OCI-M1 (cell line): ENCODE results near the gene RNF220.

Source experiments
- DNase-seq: peaks from one replicate; lab custom pipeline; 2025; lab: John Stamatoyannopoulos, UW

The RNF220 gene

DNA sequence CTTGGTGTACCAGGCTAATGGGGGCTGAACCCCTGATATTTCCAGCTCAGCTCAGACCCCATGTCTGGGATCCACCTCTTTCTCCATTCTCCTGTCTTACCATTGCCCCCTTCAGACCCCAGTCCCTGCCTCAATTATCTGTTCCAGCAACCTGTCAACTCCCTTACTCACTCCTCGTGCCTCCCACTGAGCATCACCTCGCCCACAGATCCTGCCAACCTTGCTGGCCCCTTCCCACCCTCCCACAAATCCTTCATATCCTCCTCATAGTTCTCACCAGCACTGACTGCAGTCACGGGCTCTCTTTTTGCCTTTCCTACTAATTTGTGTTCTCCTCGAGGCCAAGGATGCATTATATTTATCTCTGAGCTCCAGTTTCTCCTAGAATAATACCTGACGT lies 206.4 kb downstream of the RNF220 start:
- no peak for DNase-seq

DNA sequence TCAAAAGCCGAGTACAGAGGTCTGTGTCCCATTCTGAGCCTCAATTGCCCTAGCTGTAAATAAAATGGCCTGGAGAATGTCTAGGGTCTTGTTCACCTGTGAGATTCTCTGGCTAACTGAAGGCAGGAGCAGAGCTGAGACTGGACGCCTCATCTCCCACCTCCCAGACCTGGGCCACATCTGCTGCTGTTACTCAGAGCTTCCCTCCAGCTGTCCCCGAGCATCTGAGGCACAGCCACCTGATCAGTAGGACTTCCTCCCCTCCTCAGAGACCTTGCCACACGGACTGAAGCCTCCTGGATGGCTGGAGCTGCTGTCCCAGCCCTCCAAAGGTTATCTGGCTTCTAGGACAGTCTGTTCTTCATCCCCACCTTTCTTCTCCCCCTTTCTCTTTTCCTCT lies 206.8 kb downstream of the RNF220 start:
- DNase-seq = no peak

DNA sequence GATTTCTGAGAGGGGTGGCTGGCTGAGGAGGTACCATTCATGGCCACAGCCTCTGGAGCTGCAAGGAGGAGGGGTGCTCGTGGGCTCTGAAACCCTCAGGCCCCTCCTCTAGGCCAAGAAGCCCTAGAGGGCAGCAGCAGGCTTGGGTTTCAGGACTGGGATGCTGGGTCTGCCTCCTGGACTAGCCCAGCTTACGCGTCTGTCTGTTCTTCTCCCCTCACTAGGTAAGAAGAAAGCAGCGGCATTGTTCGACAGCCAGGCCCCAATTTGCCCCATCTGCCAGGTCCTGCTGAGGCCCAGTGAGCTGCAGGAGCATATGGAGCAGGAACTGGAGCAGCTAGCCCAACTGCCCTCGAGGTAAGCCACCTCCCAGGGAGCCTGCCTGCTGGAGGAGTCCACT lies 208.9 kb downstream of the RNF220 start:
- DNase-seq = no peak

DNA sequence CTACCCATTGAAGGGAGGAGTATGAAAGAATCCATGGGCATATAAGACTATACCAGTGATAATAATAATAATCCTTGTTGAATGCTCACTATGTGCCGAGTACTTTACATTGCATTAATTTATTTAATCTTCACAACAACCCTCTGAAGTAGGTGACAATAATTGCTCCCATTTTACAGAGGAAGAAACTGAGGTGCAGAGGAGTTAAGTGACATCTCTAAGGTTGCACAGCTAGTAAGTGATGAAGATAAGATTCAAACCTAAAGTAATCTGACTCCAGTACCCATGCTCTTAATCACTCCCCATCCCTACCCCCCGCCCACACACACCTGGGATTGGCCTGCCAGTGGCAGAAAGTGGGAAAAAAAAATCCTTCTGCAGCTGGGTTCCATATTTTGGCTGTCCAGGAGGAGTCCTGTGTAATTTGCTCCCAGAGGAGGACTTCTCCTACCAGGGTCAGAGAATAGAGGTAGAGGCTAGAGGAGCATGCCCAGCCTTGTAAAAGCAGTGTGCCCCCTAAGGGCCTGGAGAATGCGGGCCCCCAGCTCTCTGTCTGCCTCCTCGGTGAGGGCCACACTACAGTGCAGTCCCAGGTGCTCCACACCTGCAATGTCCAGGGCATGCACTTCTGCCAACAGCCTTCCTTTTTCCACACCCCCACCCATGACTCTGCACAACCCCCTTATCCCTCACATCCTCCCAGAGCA lies 211.4 kb downstream of the RNF220 start:
- no peak for DNase-seq

DNA sequence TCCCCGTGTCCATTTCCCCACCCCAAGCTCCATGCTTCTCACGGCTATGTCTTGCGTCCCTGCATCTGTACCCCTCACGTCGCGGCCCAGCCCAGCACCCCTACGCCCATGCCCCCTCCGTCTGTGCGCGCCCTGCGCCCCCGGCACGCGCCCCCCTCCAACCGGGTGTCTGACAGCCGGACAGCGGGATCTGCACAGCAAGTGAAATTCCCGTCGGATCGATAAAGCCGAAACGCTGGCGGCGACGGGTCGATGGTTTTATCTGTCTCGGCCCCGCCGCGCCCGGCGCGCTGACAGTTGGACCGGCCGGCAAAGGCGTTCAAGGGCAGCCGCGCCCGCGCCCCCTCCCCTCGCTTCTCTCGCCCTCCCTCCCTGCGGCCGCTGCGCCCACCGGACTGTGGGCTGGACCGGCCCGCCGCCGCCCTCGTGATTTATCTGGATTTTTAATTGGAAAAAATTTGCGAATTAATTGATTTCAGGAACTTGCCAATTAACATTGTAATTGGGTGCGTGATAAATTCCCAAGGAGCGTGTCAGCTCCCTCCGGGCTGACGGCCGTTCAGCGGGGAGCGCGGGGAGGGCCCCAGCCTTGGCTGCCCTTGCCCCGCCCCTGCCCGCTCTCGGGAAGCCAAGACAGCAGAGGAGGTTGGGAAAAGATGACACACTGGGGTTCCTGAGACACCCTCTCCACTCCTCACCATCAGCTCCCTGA lies 212.1 kb downstream of the RNF220 start:
- DNase-seq = no peak

DNA sequence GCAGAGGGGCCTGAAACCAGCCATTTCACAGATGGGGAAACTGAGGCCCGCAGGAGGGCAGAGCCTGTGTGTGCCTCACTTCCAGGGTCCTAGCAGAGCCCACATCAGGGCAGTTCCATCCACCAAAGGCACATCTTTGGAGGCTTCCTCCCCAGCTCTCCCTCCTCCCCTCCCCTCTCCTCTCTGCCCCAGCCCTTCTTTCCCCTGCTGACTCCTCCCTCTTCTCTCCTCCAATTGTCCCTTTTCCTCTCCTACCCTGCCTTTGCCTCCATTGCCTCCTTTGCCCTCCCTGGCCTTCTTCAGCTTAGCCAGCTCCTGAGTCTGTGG lies 212.6 kb downstream of the RNF220 start:
- DNase-seq = no peak

DNA sequence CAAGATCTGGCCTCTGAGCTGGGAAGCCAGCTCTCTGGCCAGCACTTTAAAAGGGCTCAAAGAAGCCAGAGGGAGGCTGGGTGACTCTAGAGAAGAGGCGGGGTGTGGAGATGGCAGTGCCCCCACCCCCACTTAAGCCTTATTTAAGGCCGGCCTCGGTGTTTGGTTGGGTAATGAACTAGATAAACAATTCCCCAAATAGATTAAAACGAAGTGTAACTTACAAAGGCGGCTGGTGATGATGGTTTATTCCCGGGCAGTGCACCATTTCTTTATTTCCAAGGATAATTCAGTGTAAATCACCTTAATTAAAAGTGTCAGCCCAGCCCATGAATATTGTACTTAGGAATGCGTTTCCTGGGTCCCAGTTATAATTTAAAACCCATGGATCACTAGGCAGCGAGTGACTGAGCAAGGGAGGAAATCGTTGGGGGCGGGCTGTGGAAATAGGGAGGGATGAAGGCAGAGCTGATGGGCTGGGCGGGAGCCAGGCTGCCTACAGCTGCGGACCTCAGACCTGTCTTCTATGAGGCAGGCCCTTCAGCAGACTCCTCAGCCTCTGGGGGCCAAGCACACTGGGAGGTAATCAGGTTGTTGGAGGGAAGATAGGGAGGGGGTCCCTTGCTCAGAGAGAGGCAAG lies 214.3 kb downstream of the RNF220 start:
- DNase-seq = no peak

DNA sequence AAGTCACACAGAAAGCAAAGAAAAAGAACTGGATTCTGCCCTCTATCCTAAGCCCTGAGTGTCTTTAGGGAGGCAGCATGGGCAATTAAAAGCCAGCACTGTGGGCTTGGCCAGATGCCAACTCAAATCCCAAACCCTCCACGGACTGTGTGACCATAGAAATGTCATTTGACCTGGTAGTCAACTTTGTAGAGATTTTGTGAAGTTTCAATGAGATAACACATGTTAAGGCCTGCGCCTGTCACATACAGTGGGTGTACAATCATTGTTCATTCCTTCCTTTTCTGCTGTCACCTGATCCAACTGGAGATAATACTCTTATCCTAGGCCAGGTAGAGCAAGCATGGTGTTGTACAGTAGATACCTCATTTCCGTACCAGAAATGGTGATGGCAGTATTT lies 215.0 kb downstream of the RNF220 start:
- peak; percentile 19 for DNase-seq

DNA sequence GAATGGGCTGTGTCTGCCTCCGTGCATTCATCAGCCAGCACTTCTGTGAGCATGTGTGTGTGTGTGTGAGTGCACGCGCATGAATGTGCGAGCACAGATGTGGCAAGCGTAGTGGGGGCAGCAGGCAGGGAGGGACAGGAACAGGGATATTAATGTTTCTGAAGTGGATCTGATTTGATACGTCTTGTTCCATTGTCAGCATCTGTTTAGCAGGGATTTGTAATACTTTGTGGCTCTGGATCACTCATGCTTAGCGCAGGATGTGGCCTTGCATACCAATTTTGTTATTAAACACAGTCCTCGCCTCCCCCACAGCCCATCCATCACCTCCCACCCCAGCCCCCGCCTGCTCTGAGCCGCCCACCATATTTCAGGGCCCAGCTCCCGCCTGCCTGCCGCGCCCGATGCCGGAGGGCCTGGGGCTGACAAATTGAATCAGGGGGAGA lies 216.8 kb downstream of the RNF220 start:
- DNase-seq = no peak

DNA sequence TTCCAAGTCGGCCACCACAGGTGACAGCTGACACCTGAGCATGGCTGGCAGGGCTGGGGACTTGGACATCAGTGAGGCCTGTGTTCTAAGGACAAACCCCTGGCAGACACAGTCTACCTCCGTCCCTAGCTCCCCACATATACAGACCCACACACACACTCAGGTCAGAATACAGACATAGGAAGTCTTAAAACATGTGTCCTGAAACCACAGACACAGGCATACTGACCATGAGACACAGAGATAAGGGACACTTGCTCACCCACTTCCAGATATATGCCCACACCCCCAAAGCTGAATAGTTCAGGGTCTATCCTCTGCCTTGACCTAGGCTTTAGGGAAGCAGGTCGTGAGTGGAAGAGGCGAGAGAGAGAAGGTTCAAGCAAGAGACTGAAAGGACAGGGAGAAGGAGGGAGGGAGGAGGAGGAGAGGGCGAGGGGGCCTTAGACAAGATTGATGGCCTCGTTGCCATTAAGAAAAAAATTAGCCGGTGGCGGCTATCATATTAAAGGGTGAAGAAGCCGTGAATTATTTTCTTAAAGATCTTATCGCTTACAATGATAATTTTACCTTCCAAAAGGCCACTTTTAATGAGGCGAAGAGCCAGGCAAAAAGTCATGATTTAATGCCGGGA lies 219.3 kb downstream of the RNF220 start:
- peak; percentile 52 for DNase-seq

DNA sequence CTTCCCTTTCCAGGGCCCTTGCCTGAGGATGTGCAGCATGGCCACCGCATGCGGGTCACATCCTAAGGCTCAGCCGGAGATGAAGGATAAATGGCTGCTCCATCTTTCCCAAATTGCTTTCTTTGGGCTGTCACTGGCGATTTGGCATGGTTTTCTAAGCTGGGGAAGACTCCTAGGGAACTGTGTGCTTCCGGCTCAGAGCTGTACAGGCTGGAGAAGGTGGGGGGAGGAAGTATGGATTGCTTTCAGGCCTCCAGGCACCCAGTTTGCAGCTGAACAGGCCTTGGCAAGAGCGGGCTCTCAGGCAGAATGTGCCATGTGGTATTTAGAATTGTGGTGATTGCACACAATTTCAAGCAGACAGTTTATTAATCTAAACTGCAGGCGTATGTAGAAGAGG lies 220.3 kb downstream of the RNF220 start:
- DNase-seq = no peak

DNA sequence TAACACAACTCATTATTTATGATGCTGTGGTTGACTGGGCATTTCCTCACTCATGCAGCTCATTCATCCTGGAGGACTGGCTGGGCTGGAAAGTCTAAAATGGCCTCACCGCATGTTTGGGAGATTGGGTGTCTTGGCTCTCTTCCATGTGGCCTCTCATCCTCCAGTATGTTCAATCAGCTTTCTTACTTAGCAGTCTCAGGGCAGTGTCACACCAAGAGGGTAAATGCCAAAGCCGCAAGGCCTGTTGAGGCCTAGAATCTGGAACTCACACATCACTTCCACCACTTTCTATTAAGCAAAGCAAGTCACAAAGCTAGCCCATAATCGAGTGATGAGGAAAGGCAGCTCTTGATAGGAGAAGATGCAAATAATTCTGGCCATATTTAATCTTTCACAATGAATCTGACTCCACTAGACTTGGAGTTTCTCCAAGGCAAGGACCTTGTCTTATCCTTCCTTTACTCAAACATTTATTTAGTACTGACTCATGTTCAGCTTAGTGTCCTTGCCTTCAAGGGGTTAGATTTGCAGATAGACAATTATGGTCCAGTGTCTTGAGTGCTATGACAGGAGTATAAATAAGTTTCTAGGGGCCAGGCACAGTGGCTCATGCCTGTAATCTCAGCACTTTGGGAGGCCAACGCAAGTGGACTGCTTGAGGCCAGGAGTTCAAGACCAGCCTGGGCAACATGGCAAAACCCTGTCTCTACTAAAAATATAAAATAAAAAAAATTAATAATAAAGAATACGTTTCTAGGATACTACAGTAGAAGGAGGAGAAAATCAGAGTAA lies 224.1 kb downstream of the RNF220 start:
- DNase-seq = no peak

DNA sequence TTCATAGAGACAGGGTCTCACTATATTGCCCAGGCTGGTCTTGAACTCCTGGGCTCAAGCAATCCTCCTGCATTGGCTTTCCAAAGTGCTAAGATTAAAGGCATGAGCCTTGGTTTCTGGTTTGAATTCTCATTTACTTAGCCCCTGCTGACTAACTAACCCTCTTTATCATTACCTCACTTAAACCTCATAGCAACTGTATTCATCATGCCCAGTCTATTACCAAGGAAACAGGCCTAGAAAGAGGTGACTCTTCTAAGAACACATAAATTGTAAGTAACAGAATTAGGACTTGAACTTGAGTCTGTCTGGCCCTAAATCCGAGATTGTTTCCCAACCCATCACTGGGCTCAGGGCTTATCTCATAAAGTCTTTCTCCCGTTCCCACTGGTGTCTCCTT lies 225.1 kb downstream of the RNF220 start:
- DNase-seq = no peak

DNA sequence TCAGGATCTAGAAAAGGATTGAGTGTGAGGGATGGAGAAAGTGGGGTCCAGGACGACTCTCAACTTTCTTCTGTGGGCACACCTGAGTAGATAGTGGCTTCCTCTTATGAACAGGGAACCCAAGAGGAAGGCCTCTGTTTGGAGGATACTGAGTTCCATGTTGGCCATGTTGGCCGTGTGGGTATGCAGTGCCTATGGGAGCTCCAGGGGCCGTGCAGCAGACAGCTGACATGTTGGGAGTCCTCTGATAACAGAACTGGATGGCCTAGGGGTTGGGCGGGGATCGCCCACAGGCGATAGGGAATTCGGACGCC lies 226.2 kb downstream of the RNF220 start:
- no peak for DNase-seq

DNA sequence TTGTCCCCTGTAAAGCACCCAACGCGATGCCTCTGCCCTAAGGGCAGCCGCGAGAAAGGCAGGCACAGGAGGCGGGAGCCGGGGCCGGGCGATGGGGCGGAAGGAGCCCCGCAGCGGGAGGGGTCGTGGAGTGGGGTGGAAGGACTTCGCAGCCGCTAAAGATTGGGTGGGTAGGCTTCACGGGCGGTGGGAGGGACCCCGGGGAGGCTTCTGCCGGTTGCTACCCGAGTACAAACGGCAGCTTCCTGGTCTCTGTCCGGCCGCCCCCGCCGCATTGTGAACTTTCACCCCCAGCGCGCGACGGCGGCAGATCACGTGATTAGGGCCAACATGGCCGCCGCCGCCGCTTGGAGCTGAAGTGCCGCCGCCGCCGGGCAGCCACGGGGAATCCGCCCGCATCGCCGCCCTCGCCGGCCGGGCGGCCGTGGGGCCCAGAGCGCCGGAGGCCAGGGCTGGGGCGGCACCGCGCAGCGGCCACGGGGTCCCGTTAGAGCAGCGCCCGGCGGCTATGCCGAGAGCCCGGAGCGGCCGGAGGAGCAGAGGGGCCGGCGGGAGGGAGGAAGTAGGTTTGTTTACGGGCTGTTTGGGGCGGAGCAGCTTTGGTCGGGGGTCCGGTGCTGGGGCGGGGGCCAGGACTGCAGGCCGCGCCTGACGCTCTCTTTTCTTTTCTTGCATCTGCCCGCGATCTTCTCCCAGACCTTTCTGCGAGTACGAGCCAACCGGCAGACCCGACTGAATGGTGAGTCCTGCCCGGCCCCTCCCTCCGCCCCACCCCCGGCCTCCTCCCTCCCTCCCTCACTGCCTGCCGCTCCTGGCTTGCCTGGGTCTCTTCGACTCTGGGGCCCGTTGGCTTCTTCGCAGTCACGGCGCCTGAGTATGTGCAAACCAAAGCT lies 226.8 kb downstream of the RNF220 start:
- DNase-seq = peak; percentile 90

DNA sequence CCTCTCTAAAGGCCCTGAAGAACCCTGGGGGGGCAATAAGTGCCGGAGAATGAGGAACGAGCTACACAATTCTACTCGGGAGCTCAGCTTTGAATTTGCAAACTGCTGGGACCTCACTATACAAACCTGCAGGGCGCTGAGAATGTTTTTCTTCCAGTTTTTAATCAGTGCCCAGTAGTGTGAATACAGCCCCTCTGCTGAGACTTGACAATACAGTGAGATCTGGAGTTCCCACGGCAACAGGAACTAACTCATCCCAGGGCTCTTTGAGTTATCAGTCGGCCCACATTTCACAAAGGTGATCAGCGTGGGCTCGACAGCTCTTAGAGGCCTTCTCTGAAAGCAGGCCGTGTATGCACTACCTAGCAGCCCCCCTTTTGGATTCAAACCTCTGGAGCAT lies 227.5 kb downstream of the RNF220 start:
- peak; percentile 68 for DNase-seq

DNA sequence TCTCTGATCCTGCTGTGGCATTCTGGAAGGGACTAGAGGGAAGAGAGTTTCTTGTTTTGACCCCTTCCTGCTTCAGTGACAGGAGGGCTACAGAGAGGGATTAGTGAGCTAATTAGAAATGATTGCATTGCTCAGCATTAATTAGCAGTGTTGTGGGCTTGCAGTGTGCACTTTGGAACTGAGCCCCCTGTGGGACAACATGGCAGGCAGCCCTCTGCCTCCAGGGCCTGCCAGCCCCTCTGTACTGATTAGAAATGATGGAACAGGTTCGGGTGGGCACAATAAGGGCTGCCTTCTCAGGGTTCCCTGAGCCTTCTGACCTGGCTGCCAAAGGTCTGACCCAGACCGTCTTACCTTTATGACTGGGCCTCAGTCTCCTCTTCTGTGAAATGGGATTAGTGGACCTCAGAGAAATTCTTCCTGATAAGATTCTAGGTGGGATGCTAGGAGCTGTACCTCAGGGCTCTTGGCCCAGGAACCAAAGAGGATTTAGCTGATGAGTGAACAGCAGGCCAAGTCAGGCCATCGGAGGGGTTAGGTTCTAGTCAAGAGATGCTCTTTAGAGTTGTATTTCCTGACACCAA lies 229.6 kb downstream of the RNF220 start:
- no peak for DNase-seq

DNA sequence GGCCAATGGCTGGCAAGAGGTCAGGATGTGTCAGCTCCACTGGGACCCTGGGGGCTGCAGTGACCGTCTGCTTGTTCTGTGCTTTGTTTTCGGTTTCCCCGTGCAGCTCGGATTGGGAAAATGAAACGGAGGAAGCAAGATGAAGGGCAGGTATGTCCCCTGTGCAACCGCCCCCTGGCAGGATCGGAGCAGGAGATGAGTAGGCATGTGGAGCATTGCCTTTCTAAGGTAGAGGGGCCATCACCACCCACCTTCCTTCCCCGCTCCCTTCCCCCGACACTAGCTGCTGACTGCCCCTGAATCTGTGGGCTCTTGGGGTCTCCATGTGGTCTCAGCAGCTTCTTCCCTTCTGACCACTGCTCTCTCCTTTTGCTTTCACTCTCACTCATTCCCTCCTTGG lies 230.4 kb downstream of the RNF220 start:
- DNase-seq = no peak

DNA sequence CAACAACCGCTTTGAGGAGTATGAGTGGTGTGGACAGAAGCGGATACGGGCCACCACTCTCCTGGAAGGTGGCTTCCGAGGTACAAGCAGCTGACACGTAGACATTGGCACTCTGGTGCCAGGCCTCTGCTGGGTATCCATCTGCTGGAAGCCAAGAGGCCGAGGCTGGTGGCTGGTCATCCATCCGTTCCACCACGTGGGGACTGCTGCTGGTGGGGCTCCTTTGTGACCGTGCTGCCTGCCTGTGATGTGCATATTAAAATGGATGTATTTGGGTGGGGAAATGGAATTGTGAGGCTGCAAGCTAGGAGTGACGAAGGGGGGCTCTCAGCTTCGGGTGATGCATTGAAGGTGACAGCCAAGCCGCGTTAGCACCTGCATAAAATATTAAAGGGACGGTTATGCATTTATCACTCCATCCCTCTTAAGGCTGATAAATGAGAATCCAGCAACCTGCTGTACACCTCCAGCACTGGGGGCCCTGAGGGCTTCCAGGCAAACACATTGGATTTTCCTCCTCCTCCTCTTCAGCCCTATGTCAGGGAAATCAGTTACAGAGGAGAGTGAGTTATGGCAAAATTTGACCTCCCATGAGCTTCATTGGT lies 231.1 kb downstream of the RNF220 start:
- no peak for DNase-seq
